Mesendoderm (in vitro differentiated cells): ENCODE data around the gene FA2H.
"Not testable (repeated sequence)": the region's sequence is repeated elsewhere in the genome, so short reads cannot be mapped to it uniquely, and the experiment has no call there.

ENCODE experiments used
- DNase-seq: peaks from one replicate; pipeline ENCODE4 v3.0.0; 2013
- H2AK5ac ChIP-seq: 2 replicates; pipeline ENCODE4 v1.6.1; 2013; ENCODE audit warnings: low read length, inconsistent platforms
- H2BK120ac ChIP-seq: 2 replicates; pipeline ENCODE4 v1.6.1; 2013; ENCODE audit warnings: low read depth, mild to moderate bottlenecking, low read length, moderate library complexity, mixed read lengths
- H2BK15ac ChIP-seq: replicated peaks from 2 replicates; pipeline ENCODE4 v1.6.1; 2013; ENCODE audit warnings: low read depth, mild to moderate bottlenecking, moderate library complexity
- H2BK5ac ChIP-seq: 2 replicates; pipeline ENCODE4 v1.6.1; 2013; ENCODE audit warnings: low read length, inconsistent platforms
- H3K18ac ChIP-seq: 2 replicates; pipeline ENCODE4 v1.6.1; 2013; ENCODE audit warnings: mild to moderate bottlenecking, low read length, mixed read lengths
- H3K23ac ChIP-seq: one replicate; pipeline ENCODE4 v1.6.1; 2013; ENCODE audit warnings: low read length
- H3K27ac ChIP-seq: 2 replicates; pipeline ENCODE4 v1.5.1; 2013; ENCODE audit warnings: low read depth, mild to moderate bottlenecking, inconsistent platforms, low read length, moderate library complexity
- H3K27me3 ChIP-seq: 2 replicates; pipeline ENCODE4 v1.6.1; 2013; ENCODE audit warnings: low read length, control low read depth, mild to moderate bottlenecking, inconsistent platforms; ENCODE audit not compliant: insufficient read depth, poor library complexity
- H3K36me3 ChIP-seq: 2 replicates; pipeline ENCODE4 v1.6.1; 2013; ENCODE audit warnings: low read length, inconsistent platforms; ENCODE audit not compliant: control insufficient read depth, insufficient read depth
- H3K4ac ChIP-seq: one replicate; pipeline ENCODE4 v1.6.1; 2013; ENCODE audit warnings: low read depth, mild to moderate bottlenecking, low read length, moderate library complexity
- H3K4me1 ChIP-seq: 2 replicates; pipeline ENCODE4 v1.6.1; 2013; ENCODE audit warnings: low read depth, low read length, inconsistent platforms; ENCODE audit not compliant: control insufficient read depth
- H3K4me2 ChIP-seq: 2 replicates; pipeline ENCODE4 v1.6.1; 2013; ENCODE audit warnings: low read length
- H3K4me3 ChIP-seq: 2 replicates; pipeline ENCODE4 v1.5.1; 2013; ENCODE audit warnings: mild to moderate bottlenecking, low read length
- H3K56ac ChIP-seq: one replicate; pipeline ENCODE4 v1.6.1; 2013; ENCODE audit warnings: low read length
- H3K79me1 ChIP-seq: 2 replicates; pipeline ENCODE4 v1.6.1; 2013; ENCODE audit warnings: low read length, inconsistent platforms
- H3K79me2 ChIP-seq: 2 replicates; pipeline ENCODE4 v1.6.1; 2013; ENCODE audit warnings: mild to moderate bottlenecking, low read length; ENCODE audit not compliant: control insufficient read depth, insufficient read depth
- H3K9ac ChIP-seq: 2 replicates; pipeline ENCODE4 v1.6.1; 2013; ENCODE audit warnings: low read length, inconsistent platforms
- H4K5ac ChIP-seq: one replicate; pipeline ENCODE4 v1.6.1; 2013; ENCODE audit warnings: low read length
- H4K8ac ChIP-seq: one replicate; pipeline ENCODE4 v1.6.1; 2013; ENCODE audit warnings: low read depth, mild to moderate bottlenecking, control low read depth, low read length, moderate library complexity
- WGBS: extraction: QIAGEN DNeasy Blood & Tissue Kit; methylation state at CpG from one replicate; pipeline ENCODE4 v1.1.7; 2013; ENCODE audit warnings: low lambda C conversion rate, missing lambda C conversion rate; ENCODE audit not compliant: insufficient coverage; ENCODE audit errors: extremely low coverage; 5-methylcytosine and 5-hydroxymethylcytosine counted together

FA2H gene

GRCh38 chr16:74792225-74792624 is 17.6 kb upstream of the FA2H start:
- no peak overlapping the region for H3K18ac ChIP-seq
- H3K4me1 ChIP-seq, result no peaks in the 10 kb centered on the region
- H3K27ac ChIP-seq, result no peak overlapping the region
- no peaks in the 10 kb centered on the region for H3K36me3 ChIP-seq
- no peak overlapping the region for H4K8ac ChIP-seq
- no peaks in the 10 kb centered on the region for H3K79me1 ChIP-seq
- H3K27me3 ChIP-seq, result peaks cover 2% of the 10 kb centered on the region
- DNase-seq, result no peak
- H3K56ac ChIP-seq, result no peak overlapping the region
- no peak overlapping the region for H2AK5ac ChIP-seq
- H3K79me2 ChIP-seq, result no peaks in the 10 kb centered on the region
- H3K23ac ChIP-seq, result no peak overlapping the region
- H4K5ac ChIP-seq, result no peak overlapping the region
- H2BK120ac ChIP-seq, result no peak overlapping the region
- H3K4me2 ChIP-seq, result no peak overlapping the region
- no peak overlapping the region for H2BK5ac ChIP-seq
- no peak overlapping the region for H2BK15ac ChIP-seq
- H3K9ac ChIP-seq, result no peak overlapping the region
- no CpG with 5 or more reads among the region's 1 CpG for WGBS
- no peak overlapping the region for H3K4me3 ChIP-seq
- H3K4ac ChIP-seq, result no peak overlapping the region

- not testable (repeated sequence) for H3K79me1 ChIP-seq, DNase-seq
Measured at GRCh38 chr16:74791749-74792148, 17.1 kb upstream of the FA2H start.

GRCh38 chr16:74788108-74788507 is 13.5 kb upstream of the FA2H start:
- Histone ChIP-seq H3K18ac (no peak overlapping the region), H3K4ac (no peak overlapping the region), H3K56ac (no peak overlapping the region), H2AK5ac (no peak overlapping the region), H4K8ac (no peak overlapping the region), H4K5ac (no peak overlapping the region), H2BK5ac (no peak overlapping the region), H3K4me1 (no peaks in the 10 kb centered on the region), H2BK15ac (no peak overlapping the region), H3K9ac (no peak overlapping the region), H2BK120ac (no peak overlapping the region), H3K4me2 (no peak overlapping the region), H3K23ac (no peak overlapping the region), H3K27me3 (no peaks in the 10 kb centered on the region), H3K79me2 (no peaks in the 10 kb centered on the region), H3K36me3 (no peaks in the 10 kb centered on the region), H3K4me3 (no peak overlapping the region), H3K79me1 (no peaks in the 10 kb centered on the region), H3K27ac (no peak overlapping the region)
- WGBS, result no CpG with 5 or more reads among the region's 7 CpGs
- DNase-seq, result no peak

More at GRCh38 chr16:74791749-74792148, 17.1 kb upstream of the FA2H start:
- H3K18ac ChIP-seq, H3K36me3 ChIP-seq, H3K9ac ChIP-seq, H3K79me2 ChIP-seq, H2BK15ac ChIP-seq, H3K4ac ChIP-seq, H3K4me3 ChIP-seq, H3K27ac ChIP-seq, H3K4me2 ChIP-seq, H4K5ac ChIP-seq, H2BK120ac ChIP-seq, H4K8ac ChIP-seq, H2BK5ac ChIP-seq, H3K23ac ChIP-seq, H2AK5ac ChIP-seq, H3K56ac ChIP-seq, H3K27me3 ChIP-seq, H3K4me1 ChIP-seq: not testable (repeated sequence)
- no CpG with 5 or more reads among the region's 2 CpGs for WGBS

- no peaks in the 10 kb centered on the region for H3K4me1 ChIP-seq
- no peak overlapping the region for H3K18ac ChIP-seq
- DNase-seq, result no peak
- no peaks in the 10 kb centered on the region for H3K27me3 ChIP-seq
- H4K8ac ChIP-seq, result no peak overlapping the region
- no CpG with 5 or more reads among the region's 4 CpGs for WGBS
- no peak overlapping the region for H3K4ac ChIP-seq
- no peaks in the 10 kb centered on the region for H3K79me2 ChIP-seq
- H2AK5ac ChIP-seq, result no peak overlapping the region
- H3K56ac ChIP-seq, result no peak overlapping the region
- H3K27ac ChIP-seq, result no peak overlapping the region
- no peak overlapping the region for H3K4me2 ChIP-seq
- no peaks in the 10 kb centered on the region for H3K79me1 ChIP-seq
- no peak overlapping the region for H3K4me3 ChIP-seq
- no peak overlapping the region for H4K5ac ChIP-seq
- H3K23ac ChIP-seq, result no peak overlapping the region
- no peaks in the 10 kb centered on the region for H3K36me3 ChIP-seq
- H3K9ac ChIP-seq, result no peak overlapping the region
- H2BK120ac ChIP-seq, result no peak overlapping the region
- no peak overlapping the region for H2BK15ac ChIP-seq
- H2BK5ac ChIP-seq, result no peak overlapping the region
Measured at GRCh38 chr16:74785031-74785430, 10.4 kb upstream of the FA2H start.

- no peak overlapping the region for H3K56ac ChIP-seq
- H3K27me3 ChIP-seq, result peaks cover 6% of the 10 kb centered on the region
- H2AK5ac ChIP-seq, result no peak overlapping the region
- no peak overlapping the region for H3K27ac ChIP-seq
- no peaks in the 10 kb centered on the region for H3K4me1 ChIP-seq
- H4K5ac ChIP-seq, result no peak overlapping the region
- no peak overlapping the region for H3K4me2 ChIP-seq
- H3K23ac ChIP-seq, result no peak overlapping the region
- no peak overlapping the region for H3K18ac ChIP-seq
- H3K79me2 ChIP-seq, result no peaks in the 10 kb centered on the region
- H2BK5ac ChIP-seq, result no peak overlapping the region
- H3K4ac ChIP-seq, result no peak overlapping the region
- no peak overlapping the region for H4K8ac ChIP-seq
- H2BK15ac ChIP-seq, result no peak overlapping the region
- H3K36me3 ChIP-seq, result no peaks in the 10 kb centered on the region
- DNase-seq, result no peak
- no peak overlapping the region for H2BK120ac ChIP-seq
- no peak overlapping the region for H3K4me3 ChIP-seq
- WGBS, result no CpG with 5 or more reads among the region's 8 CpGs
- no peaks in the 10 kb centered on the region for H3K79me1 ChIP-seq
- H3K9ac ChIP-seq, result no peak overlapping the region
Measured at GRCh38 chr16:74778646-74779045, 4.0 kb upstream of the FA2H start.

GRCh38 chr16:74776926-74777325 is 2.3 kb upstream of the FA2H start:
- H3K23ac ChIP-seq, result no peak overlapping the region
- no CpG with 5 or more reads among the region's 2 CpGs for WGBS
- H3K56ac ChIP-seq, result no peak overlapping the region
- no peak overlapping the region for H3K9ac ChIP-seq
- no peaks in the 10 kb centered on the region for H3K36me3 ChIP-seq
- no peaks in the 10 kb centered on the region for H3K79me2 ChIP-seq
- H2AK5ac ChIP-seq, result no peak overlapping the region
- no peak overlapping the region for H3K18ac ChIP-seq
- H3K79me1 ChIP-seq, result no peaks in the 10 kb centered on the region
- H4K5ac ChIP-seq, result no peak overlapping the region
- H2BK5ac ChIP-seq, result no peak overlapping the region
- no peak overlapping the region for H3K27ac ChIP-seq
- H3K27me3 ChIP-seq, result peaks cover 14% of the 10 kb centered on the region
- H4K8ac ChIP-seq, result no peak overlapping the region
- H3K4me3 ChIP-seq, result no peak overlapping the region
- H2BK120ac ChIP-seq, result no peak overlapping the region
- no peak overlapping the region for H2BK15ac ChIP-seq
- H3K4me2 ChIP-seq, result no peak overlapping the region
- no peak overlapping the region for H3K4ac ChIP-seq
- DNase-seq, result no peak
- no peaks in the 10 kb centered on the region for H3K4me1 ChIP-seq
